HepG2 (cell line): Measurements from ENCODE around the gene SEMA6B. TPM values are rescaled to one million over a fixed set of nuclear protein-coding genes. Genes with fewer than 3 reads are reported as not detected.

ENCODE experiments used
- BCL6 ChIP-seq: IDR thresholded peaks from 2 replicates; pipeline ENCODE4 v1.6.1; 2016; ENCODE audit warnings: missing genetic modification reagents, missing compliant biosample characterization
- DNMT3B ChIP-seq: conservative IDR thresholded peaks from 2 replicates; pipeline ENCODE4 v1.6.1; 2016; ENCODE audit warnings: missing biosample characterization, control low read depth
- EHMT2 ChIP-seq: fragments of 200-600 bp; sonication (generic); IDR thresholded peaks from 2 replicates; pipeline ENCODE4 v1.7.0; 2017; ENCODE audit warnings: antibody characterized with exemption, low read depth, low read length, borderline replicate concordance
- ESRRA ChIP-seq: sonication (generic); formaldehyde crosslinking; IDR thresholded peaks from 2 replicates; pipeline ENCODE4 v1.5.1; 2020; ENCODE audit warnings: mild to moderate bottlenecking, low read depth, missing genetic modification reagents
- GLI4 ChIP-seq: sonication (generic); formaldehyde crosslinking; IDR thresholded peaks from 2 replicates; pipeline ENCODE4 v1.5.1; 2020; ENCODE audit warnings: missing genetic modification reagents, mild to moderate bottlenecking, moderate library complexity, borderline replicate concordance
- GMEB1 ChIP-seq: sonication (generic); formaldehyde crosslinking; IDR thresholded peaks from 2 replicates; pipeline ENCODE4 v1.5.1; 2020; ENCODE audit warnings: missing genetic modification reagents, mild to moderate bottlenecking, borderline replicate concordance
- MLXIP ChIP-seq: sonication (generic); formaldehyde crosslinking; IDR thresholded peaks from 2 replicates; pipeline ENCODE4 v1.9.0; 2021; ENCODE audit warnings: missing genetic modification reagents, borderline replicate concordance
- NR2F1 ChIP-seq, 2 experiments: fragments of 450-650 bp in 1 of 2; formaldehyde crosslinking in 1 of 2; IDR thresholded peaks; 2 replicates each; pipeline versions ENCODE4 v1.5.0 to v1.6.1; 2016 to 2020; ENCODE audit warnings: mild to moderate bottlenecking in 1 of 2, missing compliant biosample characterization in 1 of 2, missing genetic modification reagents in 1 of 2, moderate library complexity in 1 of 2
- SMARCE1 ChIP-seq: fragments of 450-650 bp; IDR thresholded peaks from 2 replicates; pipeline ENCODE4 v1.6.1; 2017; ENCODE audit warnings: borderline replicate concordance
- ZKSCAN8 ChIP-seq: IDR thresholded peaks from 2 replicates; pipeline ENCODE4 v1.6.1; 2016; ENCODE audit warnings: borderline replicate concordance, missing genetic modification reagents, missing compliant biosample characterization
- ZMAT5 ChIP-seq: sonication (generic); formaldehyde crosslinking; IDR thresholded peaks from 2 replicates; pipeline ENCODE4 v1.5.0; 2020; ENCODE audit warnings: mild to moderate bottlenecking, low read depth, missing genetic modification reagents, borderline replicate concordance
- ZNF121 ChIP-seq: sonication (generic); formaldehyde crosslinking; IDR thresholded peaks from 2 replicates; pipeline ENCODE4 v1.5.0; 2020; ENCODE audit warnings: mild to moderate bottlenecking, missing genetic modification reagents
- ZNF407 ChIP-seq: sonication (generic); formaldehyde crosslinking; IDR thresholded peaks from one replicate; pipeline ENCODE4 v1.5.1; 2020; ENCODE audit warnings: mild to moderate bottlenecking, missing genetic modification reagents; ENCODE audit errors: not compliant biosample characterization
- polyA plus RNA-seq, 8 experiments: library from polyadenylated mRNA; depleted of rRNA in 3 of 8; stranded (reverse) in 7 of 8; unstranded in 1 of 8; fragments of >200 nt; fragmentation: Illumina TruSeq in 4 of 8; extraction: Trizol in 4 of 8; gene quantifications; 2 replicates each; pipeline versions ENCODE4 v1.2.1 to v1.2.3, GENCODE V29; 2011 to 2016; ENCODE audit warnings: low read depth in 4 of 8, missing spikeins in 1 of 8, mixed read lengths in 1 of 8; ENCODE audit not compliant: insufficient read depth in 1 of 8
- total RNA-seq, 5 experiments: library from RNA; depleted of rRNA; stranded (reverse); fragments of >200 nt; fragmentation: Illumina TruSeq; extraction: Trizol; gene quantifications; 2 replicates each; pipeline ENCODE4 v1.2.3, GENCODE V29; 2016; ENCODE audit warnings: low read depth in 1 of 5

The SEMA6B gene
- total and polyA plus RNA-seq, 2 of the 13 experiments (the other 11 are each of a cell fraction or from before 2014, with no cell fraction given), result 45.5 to 67.1 TPM

- TF ChIP-seq ZNF407 (CRISPR knock-in tag) (peak; percentile 18), GLI4 (CRISPR knock-in tag) (0 out of 2 replicates have a peak, but pooled peaks have one; percentile 19), ZKSCAN8 (CRISPR knock-in tag) (no peak), ESRRA (CRISPR knock-in tag) (no peak), MLXIP (CRISPR knock-in tag) (no peak), NR2F1 (CRISPR knock-in tag; IDR thresholded peaks at IDR 0.05) (no peak), SMARCE1 (no peak), EHMT2 (no peak), BCL6 (CRISPR knock-in tag) (no peak), ZMAT5 (CRISPR knock-in tag) (no peak), GMEB1 (CRISPR knock-in tag) (no peak; the same call in 1 of the 2 replicates), ZNF121 (CRISPR knock-in tag) (peak; percentile 97), DNMT3B (no peak)
Measured at GRCh38 chr19:4539169-4539692, 20.3 kb downstream of the SEMA6B start (continued).
